H9 (cell line): ENCODE measurements around the gene PRR13. TPM values are rescaled to one million over a fixed set of nuclear protein-coding genes. Genes with fewer than 3 reads are reported as not detected.
"Not testable (repeated sequence)": the region's sequence is repeated elsewhere in the genome, so short reads cannot be mapped to it uniquely, and the experiment has no call there.

Experiments used
- DNase-seq: peaks from one replicate; pipeline ENCODE4 v3.0.0-alpha.2; 2017
- H2AFZ ChIP-seq: one replicate; pipeline ENCODE4 v1.6.1; 2013; ENCODE audit warnings: mild to moderate bottlenecking, low read length, control low read depth, moderate library complexity
- H2AK5ac ChIP-seq: 2 replicates; pipeline ENCODE4 v1.6.1; 2013; ENCODE audit warnings: low read length, control low read depth, mixed read lengths; ENCODE audit not compliant: insufficient read length
- H2BK120ac ChIP-seq: one replicate; pipeline ENCODE4 v1.6.1; 2013; ENCODE audit warnings: low read depth, mild to moderate bottlenecking, low read length, control low read depth, inconsistent platforms; ENCODE audit not compliant: poor library complexity, severe bottlenecking
- H2BK12ac ChIP-seq: 2 replicates; pipeline ENCODE4 v1.6.1; 2013; ENCODE audit warnings: low read length, control low read depth, mixed read lengths, low read depth; ENCODE audit not compliant: insufficient read length
- H2BK15ac ChIP-seq: 2 replicates; pipeline ENCODE4 v1.6.1; 2013; ENCODE audit warnings: low read depth, low read length, control low read depth
- H2BK20ac ChIP-seq: one replicate; pipeline ENCODE4 v1.6.1; 2013; ENCODE audit warnings: low read depth, mild to moderate bottlenecking, low read length, control low read depth, inconsistent platforms; ENCODE audit not compliant: poor library complexity, severe bottlenecking
- H2BK5ac ChIP-seq: 2 replicates; pipeline ENCODE4 v1.6.1; 2013; ENCODE audit warnings: low read length, control low read depth, mixed read lengths; ENCODE audit not compliant: insufficient read length
- H3K14ac ChIP-seq: 2 replicates; pipeline ENCODE4 v1.6.1; 2013; ENCODE audit warnings: low read length, control low read depth; ENCODE audit not compliant: insufficient read depth
- H3K18ac ChIP-seq: 2 replicates; pipeline ENCODE4 v1.6.1; 2013; ENCODE audit warnings: low read depth, mild to moderate bottlenecking, mixed read lengths, low read length, control low read depth; ENCODE audit not compliant: insufficient read length
- H3K23ac ChIP-seq: 2 replicates; pipeline ENCODE4 v1.6.1; 2013; ENCODE audit warnings: low read length, control low read depth, mixed read lengths, low read depth; ENCODE audit not compliant: insufficient read length
- H3K23me2 ChIP-seq: 2 replicates; pipeline ENCODE4 v1.6.1; 2013; ENCODE audit warnings: low read depth, mild to moderate bottlenecking, mixed read lengths, low read length, control low read depth; ENCODE audit not compliant: insufficient read length, poor library complexity, severe bottlenecking
- H3K27ac ChIP-seq: 2 replicates; pipeline ENCODE4 v1.5.1; 2013; ENCODE audit warnings: low read length, control low read depth, mixed read lengths, low read depth; ENCODE audit not compliant: insufficient read length
- H3K27me3 ChIP-seq: 2 replicates; pipeline ENCODE4 v1.6.1; 2013; ENCODE audit warnings: low read length, control low read depth, inconsistent platforms; ENCODE audit not compliant: insufficient read depth
- H3K4ac ChIP-seq: 2 replicates; pipeline ENCODE4 v1.6.1; 2013; ENCODE audit warnings: low read depth, mild to moderate bottlenecking, control low read depth, inconsistent platforms, low read length, moderate library complexity
- H3K4me1 ChIP-seq: 2 replicates; pipeline ENCODE4 v1.6.1; 2013; ENCODE audit warnings: low read length, control low read depth, inconsistent platforms; ENCODE audit not compliant: insufficient read depth
- H3K4me2 ChIP-seq: 2 replicates; pipeline ENCODE4 v1.6.1; 2013; ENCODE audit warnings: low read length, control low read depth, mixed read lengths; ENCODE audit not compliant: insufficient read length, insufficient read depth
- H3K56ac ChIP-seq: 2 replicates; pipeline ENCODE4 v1.6.1; 2013; ENCODE audit warnings: low read depth, mild to moderate bottlenecking, mixed read lengths, low read length, control low read depth; ENCODE audit not compliant: insufficient read length
- H3K79me1 ChIP-seq: 2 replicates; pipeline ENCODE4 v1.6.1; 2013; ENCODE audit warnings: low read depth, mild to moderate bottlenecking, moderate library complexity, low read length, control low read depth, inconsistent platforms; ENCODE audit not compliant: insufficient read depth, poor library complexity, severe bottlenecking
- H3K79me2 ChIP-seq: 2 replicates; pipeline ENCODE4 v1.6.1; 2013; ENCODE audit warnings: low read length, control low read depth, inconsistent platforms; ENCODE audit not compliant: insufficient read depth
- H3K9ac ChIP-seq: 2 replicates; pipeline ENCODE4 v1.6.1; 2013; ENCODE audit warnings: low read length, control low read depth, mixed read lengths; ENCODE audit not compliant: insufficient read length; ENCODE audit errors: extremely low read depth
- H3K9me3 ChIP-seq: one replicate; pipeline ENCODE4 v1.6.1; 2013; ENCODE audit warnings: low read depth, low read length, inconsistent platforms; ENCODE audit not compliant: control insufficient read depth
- H3T11ph ChIP-seq: one replicate; pipeline ENCODE4 v1.6.1; 2013; ENCODE audit warnings: mild to moderate bottlenecking, low read length, control low read depth, inconsistent platforms
- H4K20me1 ChIP-seq: one replicate; pipeline ENCODE4 v1.6.1; 2013; ENCODE audit not compliant: control insufficient read depth, insufficient read length, insufficient read depth
- H4K5ac ChIP-seq: 2 replicates; pipeline ENCODE4 v1.6.1; 2013; ENCODE audit warnings: low read depth, mild to moderate bottlenecking, mixed read lengths, low read length, control low read depth; ENCODE audit not compliant: insufficient read length
- H4K8ac ChIP-seq: replicated peaks from 2 replicates; pipeline ENCODE4 v1.6.1; 2013; ENCODE audit warnings: low read length, control low read depth, mixed read lengths, low read depth; ENCODE audit not compliant: insufficient read length
- H4K91ac ChIP-seq: 2 replicates; pipeline ENCODE4 v1.6.1; 2013; ENCODE audit warnings: low read depth, mild to moderate bottlenecking, moderate library complexity, mixed read lengths, low read length, control low read depth; ENCODE audit not compliant: insufficient read length
- H3K27ac Mint-ChIP-seq, 3 experiments: 2 replicates in 2 of 3; 3 replicates in 1 of 3; pipeline ENCODE4 v1.8.0; 2020 to 2021; ENCODE audit warnings: mixed read lengths in 3 of 3, mild to moderate bottlenecking in 1 of 3, moderate library complexity in 1 of 3
- H3K27me3 Mint-ChIP-seq: 2 replicates; pipeline ENCODE4 v1.8.0; 2021; ENCODE audit warnings: low read depth, mild to moderate bottlenecking, moderate library complexity, mixed read lengths
- H3K36me3 Mint-ChIP-seq, 3 experiments: 2 replicates in 2 of 3; 3 replicates in 1 of 3; pipeline ENCODE4 v1.8.0; 2020 to 2021; ENCODE audit warnings: low read depth in 3 of 3, mixed read lengths in 3 of 3; ENCODE audit not compliant: insufficient read depth in 1 of 3
- H3K4me1 Mint-ChIP-seq, 2 experiments: 2 replicates each; pipeline ENCODE4 v1.8.0; 2020; ENCODE audit warnings: mixed read lengths in 2 of 2
- H3K4me3 Mint-ChIP-seq, 2 experiments: 2 replicates in 1 of 2; 3 replicates in 1 of 2; pipeline ENCODE4 v1.8.0; 2020 to 2021; ENCODE audit warnings: mild to moderate bottlenecking in 2 of 2, mixed read lengths in 2 of 2, moderate library complexity in 1 of 2
- H3K9me3 Mint-ChIP-seq, 2 experiments: 2 replicates in 1 of 2; 3 replicates in 1 of 2; pipeline ENCODE4 v1.8.0; 2020; ENCODE audit warnings: mild to moderate bottlenecking in 2 of 2, mixed read lengths in 2 of 2, moderate library complexity in 1 of 2
- WGBS: extraction: QIAGEN DNeasy Blood & Tissue Kit; methylation state at CpG from one replicate; pipeline ENCODE4 v1.1.7; 2013; ENCODE audit warnings: missing lambda C conversion rate, low lambda C conversion rate, mixed read lengths; ENCODE audit not compliant: insufficient read length; ENCODE audit errors: extremely low coverage; 5-methylcytosine and 5-hydroxymethylcytosine counted together
- total RNA-seq: library from RNA; stranded (reverse); gene quantifications from 2 replicates; pipeline ENCODE4 v1.2.1, GENCODE V29; 2021
- TF ChIP-seq, protein P1 (sequence below): fragments of 200-600 bp; sonication (generic); conservative IDR thresholded peaks from 3 replicates; pipeline ENCODE4 v1.8.0; 2021; ENCODE audit warnings: antibody characterized with exemption, mild to moderate bottlenecking

The PRR13 gene
- total RNA-seq, 1 experiment from 2014 or later: 147 TPM

DNA sequence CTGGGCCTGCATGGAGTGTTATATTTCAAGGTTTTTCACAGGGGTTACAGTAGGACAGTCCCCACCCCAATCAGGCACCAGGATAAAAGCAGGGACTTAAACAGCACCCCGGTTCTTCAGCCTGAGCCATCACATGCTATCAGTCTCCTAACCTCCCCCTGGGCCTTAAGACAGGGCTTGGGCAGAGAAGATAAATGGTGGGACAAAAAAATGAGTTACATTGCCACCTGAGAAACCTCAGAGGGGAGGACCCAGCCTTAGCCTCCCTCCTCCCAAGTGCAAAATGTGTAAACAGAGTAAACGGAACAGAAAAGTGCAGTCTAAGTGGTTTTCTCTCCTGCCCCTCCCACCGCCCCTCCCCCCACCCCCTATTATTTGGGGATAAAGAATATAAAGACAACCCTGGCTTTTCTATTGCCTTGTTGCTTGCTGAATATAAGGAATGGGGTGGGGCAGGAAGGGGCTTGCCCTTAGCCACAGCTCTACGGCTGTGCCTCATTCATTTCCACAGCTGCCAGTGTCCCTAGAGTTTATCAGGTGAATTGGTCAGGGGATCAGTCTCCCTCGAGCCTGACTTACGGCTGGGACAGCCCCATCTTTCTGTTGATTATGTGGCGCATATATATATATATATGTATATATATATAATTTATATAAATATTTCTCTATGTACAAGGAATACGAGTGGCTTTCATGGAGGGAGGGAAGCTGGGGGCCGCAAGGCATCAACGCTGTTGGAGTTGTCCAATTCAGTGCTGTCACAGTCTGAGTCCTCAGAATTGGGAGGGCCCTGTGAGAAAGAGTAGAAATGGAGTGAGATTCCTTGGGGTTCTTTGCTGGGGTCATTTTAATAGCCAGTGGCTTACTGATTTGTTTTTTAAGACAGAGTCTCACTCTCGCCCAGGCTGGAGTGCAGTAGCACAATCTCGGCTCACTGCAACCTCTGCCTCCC lies 39.2 kb downstream of the PRR13 start:
- Histone ChIP-seq H3K14ac (no peak overlapping the region), H2AK5ac (no peak overlapping the region), H3K4ac (no peak overlapping the region), H3K18ac (no peak overlapping the region), H4K8ac (no peak overlapping the region), H3K56ac (no peak overlapping the region), H3K79me1 (no peaks in the 10 kb centered on the region), H3K4me1 (no peaks in the 10 kb centered on the region), H3K4me2 (no peak overlapping the region), H3T11ph (no peak overlapping the region), H3K27me3 (no peaks in the 10 kb centered on the region), H2BK20ac (no peak overlapping the region), H3K23ac (no peak overlapping the region), H3K27ac (no peak overlapping the region), H2BK5ac (no peak overlapping the region), H2BK12ac (no peak overlapping the region), H4K5ac (no peak overlapping the region), H4K91ac (no peak overlapping the region), H3K23me2 (no peaks in the 10 kb centered on the region), H4K20me1 (no peaks in the 10 kb centered on the region), H2BK15ac (no peak overlapping the region), H2BK120ac (no peak overlapping the region), H3K9me3 (no peaks in the 10 kb centered on the region), H3K79me2 (no peaks in the 10 kb centered on the region), H2AFZ (no peak overlapping the region), H3K9ac (no peak overlapping the region)
- H3K27ac Mint-ChIP-seq: peak overlapping the region in 2 of 3 experiments; percentile 75 to 91; a peak in 3 of 7 replicates
- H3K9me3 Mint-ChIP-seq: no peaks in the 10 kb centered on the region
- no peak overlapping the region for H3K4me3 Mint-ChIP-seq
- peaks cover 33 to 48% of the 10 kb centered on the region in 2 experiments for H3K4me1 Mint-ChIP-seq
- peaks cover 53 to 88% (median 86%) of the 10 kb centered on the region in 3 experiments for H3K36me3 Mint-ChIP-seq
- TF ChIP-seq, protein P1, sequence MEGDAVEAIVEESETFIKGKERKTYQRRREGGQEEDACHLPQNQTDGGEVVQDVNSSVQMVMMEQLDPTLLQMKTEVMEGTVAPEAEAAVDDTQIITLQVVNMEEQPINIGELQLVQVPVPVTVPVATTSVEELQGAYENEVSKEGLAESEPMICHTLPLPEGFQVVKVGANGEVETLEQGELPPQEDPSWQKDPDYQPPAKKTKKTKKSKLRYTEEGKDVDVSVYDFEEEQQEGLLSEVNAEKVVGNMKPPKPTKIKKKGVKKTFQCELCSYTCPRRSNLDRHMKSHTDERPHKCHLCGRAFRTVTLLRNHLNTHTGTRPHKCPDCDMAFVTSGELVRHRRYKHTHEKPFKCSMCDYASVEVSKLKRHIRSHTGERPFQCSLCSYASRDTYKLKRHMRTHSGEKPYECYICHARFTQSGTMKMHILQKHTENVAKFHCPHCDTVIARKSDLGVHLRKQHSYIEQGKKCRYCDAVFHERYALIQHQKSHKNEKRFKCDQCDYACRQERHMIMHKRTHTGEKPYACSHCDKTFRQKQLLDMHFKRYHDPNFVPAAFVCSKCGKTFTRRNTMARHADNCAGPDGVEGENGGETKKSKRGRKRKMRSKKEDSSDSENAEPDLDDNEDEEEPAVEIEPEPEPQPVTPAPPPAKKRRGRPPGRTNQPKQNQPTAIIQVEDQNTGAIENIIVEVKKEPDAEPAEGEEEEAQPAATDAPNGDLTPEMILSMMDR: no peak
- no peaks in the 10 kb centered on the region; the same call in 1 of the 2 replicates for H3K27me3 Mint-ChIP-seq
- no peak for DNase-seq
- no CpG with 5 or more reads among the region's 12 CpGs for WGBS

DNA sequence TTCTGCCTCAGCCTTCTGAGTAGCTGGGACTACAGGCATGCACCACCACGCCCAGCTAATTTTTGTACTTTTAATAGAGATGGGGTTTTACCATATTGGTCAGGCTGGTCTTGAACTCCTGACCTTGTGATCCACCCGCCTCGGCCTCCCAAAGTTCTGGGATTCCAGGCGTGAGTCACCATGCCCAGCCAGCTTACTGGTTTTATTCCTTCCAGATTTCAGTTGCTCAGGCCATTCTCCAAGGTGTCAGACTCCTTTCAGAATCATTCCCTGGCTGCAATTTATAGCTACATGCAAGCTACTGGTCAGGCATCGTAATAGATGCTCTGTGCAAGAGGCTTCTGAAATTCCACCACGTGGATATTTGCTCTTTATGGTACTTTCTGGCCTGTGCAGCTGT lies 39.9 kb downstream of the PRR13 start:
- not testable (repeated sequence) for H2BK15ac ChIP-seq, H2BK5ac ChIP-seq, H3K4me1 ChIP-seq, H3K23ac ChIP-seq, H3K4me3 Mint-ChIP-seq, H4K91ac ChIP-seq, H3T11ph ChIP-seq, H3K79me2 ChIP-seq, H4K20me1 ChIP-seq, H4K8ac ChIP-seq, H4K5ac ChIP-seq, H2BK120ac ChIP-seq, H3K23me2 ChIP-seq, H3K9me3 Mint-ChIP-seq, H2AFZ ChIP-seq, H3K56ac ChIP-seq, H3K27ac ChIP-seq, H3K27me3 ChIP-seq, H3K9ac ChIP-seq, H2BK12ac ChIP-seq, H3K4ac ChIP-seq, DNase-seq, H3K79me1 ChIP-seq, H3K9me3 ChIP-seq, H3K4me2 ChIP-seq, H2AK5ac ChIP-seq, H2BK20ac ChIP-seq, H3K18ac ChIP-seq, H3K14ac ChIP-seq, H3K27me3 Mint-ChIP-seq
- peak overlapping the region in 2 of 3 experiments; percentile 91 to 92; a peak in 4 of 7 replicates for H3K27ac Mint-ChIP-seq
- peaks cover 26 to 43% of the 10 kb centered on the region in 2 experiments for H3K4me1 Mint-ChIP-seq
- WGBS: no CpG with 5 or more reads among the region's 6 CpGs
- peaks cover 48 to 87% (median 84%) of the 10 kb centered on the region in 3 experiments for H3K36me3 Mint-ChIP-seq
